Fibroblast of mammary gland (primary cell): Measurements from ENCODE around the gene CPSF4.

ENCODE experiments used
- DNase-seq: peaks from one replicate; pipeline ENCODE4 v3.0.0-alpha.2; 2010; ENCODE audit warnings: low read depth
- H3K4me3 ChIP-seq: 2 replicates; pipeline ENCODE4 v1.5.1; 2011; ENCODE audit warnings: low read depth, mild to moderate bottlenecking, low read length, moderate library complexity; ENCODE audit not compliant: control insufficient read depth
- CTCF ChIP-seq: conservative IDR thresholded peaks from 2 replicates; pipeline ENCODE4 v1.5.1; 2011; ENCODE audit warnings: low read depth, low read length, inconsistent platforms; ENCODE audit not compliant: control insufficient read depth, insufficient read depth

Gene CPSF4

GRCh38 chr7:99456288-99456687, 17.5 kb downstream of the CPSF4 start:
- DNase-seq: no peak
- no peak for TF ChIP-seq CTCF
- H3K4me3 ChIP-seq: no peak overlapping the region

DNA sequence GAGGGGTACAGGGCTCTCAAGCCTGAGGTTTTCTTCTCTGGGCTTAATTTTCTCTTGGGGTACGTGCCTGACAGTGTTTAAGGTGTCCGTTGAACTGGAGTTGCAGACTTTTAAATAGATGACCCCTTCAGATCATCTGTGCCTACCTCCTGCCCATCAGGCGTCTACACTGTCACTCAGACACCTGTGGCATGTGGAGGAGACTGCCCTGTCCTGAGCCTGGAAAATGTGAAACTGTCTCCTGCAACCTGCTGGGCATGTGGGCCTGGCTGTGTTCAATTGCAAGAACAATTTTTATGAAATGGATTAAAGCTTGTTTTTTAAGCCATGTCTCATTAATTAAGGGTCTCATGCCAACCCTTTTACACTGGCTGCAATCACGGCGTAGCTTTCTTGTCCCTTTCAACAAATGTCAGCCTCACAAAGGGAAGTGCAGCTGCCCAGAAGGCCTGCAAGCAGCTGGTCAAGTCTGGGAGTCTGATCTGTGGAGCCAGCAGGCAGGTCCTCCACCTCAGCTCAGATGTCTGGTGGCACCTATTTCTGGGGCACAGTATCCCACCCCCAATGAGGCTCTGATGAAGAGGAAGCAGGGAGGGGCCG, 18.4 kb downstream of the CPSF4 start:
- no peak overlapping the region for H3K4me3 ChIP-seq
- TF ChIP-seq CTCF: no peak
- DNase-seq: no peak

DNA sequence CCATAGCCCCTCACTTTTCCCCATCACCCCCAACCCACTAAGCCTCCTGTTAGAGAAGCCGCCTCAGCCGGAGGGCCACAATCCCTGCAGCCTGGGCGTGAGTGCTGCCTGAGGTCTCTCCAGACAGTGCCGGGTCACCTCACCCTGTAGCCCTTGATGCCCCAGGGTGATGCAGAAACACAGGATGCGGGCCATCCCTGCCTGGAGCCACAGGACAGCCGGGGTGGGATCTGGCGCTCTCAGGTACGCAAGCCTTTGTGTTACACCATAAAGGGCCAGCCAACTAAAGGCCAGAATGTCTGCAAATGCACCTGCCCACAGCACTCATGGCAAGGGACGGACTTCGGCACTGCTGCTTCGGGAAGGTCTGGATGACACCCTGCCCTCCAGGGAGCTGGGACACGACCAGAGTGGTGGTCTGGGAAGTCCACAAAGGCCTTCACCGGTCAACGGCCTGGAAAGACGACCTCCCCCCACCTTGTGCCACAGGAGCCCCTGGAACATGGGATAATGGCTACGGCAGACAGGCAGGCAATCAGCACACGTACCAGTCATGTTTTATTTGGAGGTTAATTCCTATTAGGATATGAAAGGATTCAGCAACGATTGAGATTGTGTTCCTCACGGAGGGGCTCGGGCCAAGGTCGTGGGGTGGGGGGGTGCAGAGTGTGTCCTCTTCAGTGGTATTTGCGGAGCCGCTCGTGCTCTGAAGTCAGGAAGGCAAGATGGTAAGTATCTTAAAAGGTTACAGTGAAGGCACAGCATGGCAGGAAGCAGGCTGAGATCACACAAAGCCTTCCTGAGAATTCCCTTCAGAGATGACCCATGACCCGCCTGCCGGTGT, 19.1 kb downstream of the CPSF4 start:
- DNase-seq: no peak
- H3K4me3 ChIP-seq: no peak overlapping the region
- TF ChIP-seq CTCF: no peak

- TF ChIP-seq CTCF: peak; percentile 47
- H3K4me3 ChIP-seq: no peak overlapping the region
- peak; percentile 44 for DNase-seq
These were observed 20.3 kb downstream of the CPSF4 start for GRCh38 chr7:99459087-99459486.

GRCh38 chr7:99460651-99461050, 21.9 kb downstream of the CPSF4 start:
- no peak for TF ChIP-seq CTCF
- no peak for DNase-seq
- H3K4me3 ChIP-seq: no peak overlapping the region

DNA sequence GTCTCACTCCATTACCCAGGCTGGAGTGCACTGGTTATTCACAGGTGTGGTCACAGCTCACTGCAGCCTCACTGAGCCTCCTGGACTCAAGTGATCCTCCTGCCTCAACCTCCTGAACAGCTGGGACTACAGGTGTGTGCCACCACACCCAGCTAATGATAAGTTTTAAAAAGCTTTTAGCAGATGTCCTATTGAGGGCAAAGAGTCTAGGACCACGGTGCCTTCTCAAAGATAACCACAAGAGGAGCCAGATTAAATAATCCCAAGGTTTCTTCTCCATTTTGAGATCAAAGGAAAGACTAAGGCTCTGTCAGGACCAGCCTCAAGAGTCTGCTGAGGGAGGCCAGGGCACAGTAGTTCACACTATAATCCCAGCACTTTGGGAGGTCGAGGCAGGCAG, 22.5 kb downstream of the CPSF4 start:
- DNase-seq: no peak
- H3K4me3 ChIP-seq: no peak overlapping the region
- TF ChIP-seq CTCF: peak; percentile 9

DNA sequence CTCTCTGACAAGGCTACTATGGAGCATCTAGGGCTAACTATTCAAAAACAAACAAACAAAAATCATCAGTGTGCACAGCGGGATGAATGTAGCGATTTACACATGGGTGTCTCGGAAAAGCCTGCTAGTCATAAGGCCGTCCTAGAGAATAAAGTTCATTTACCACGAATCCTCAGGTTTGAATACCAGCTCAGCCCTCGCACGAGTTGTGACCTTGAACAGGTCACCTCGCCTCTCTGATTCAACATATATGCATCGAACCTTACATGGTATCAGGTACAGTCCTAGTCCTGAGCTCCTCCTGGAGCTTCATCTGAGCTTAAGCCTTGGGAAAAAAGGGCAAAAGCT, 26.7 kb downstream of the CPSF4 start:
- TF ChIP-seq CTCF: no peak
- no peak for DNase-seq
- H3K4me3 ChIP-seq: peak overlapping the region; percentile 97
